A549 treated with CORT108297 at 1 μM for 4 hours (cell line): Measurements from ENCODE around the gene ATP2A1. TPM values are rescaled to one million over a fixed set of nuclear protein-coding genes. Genes with fewer than 3 reads are reported as not detected.

Experiments
- total RNA-seq: library from RNA; stranded (reverse); fragments of 200-300 nt; extraction: Qiagen RNA extraction; gene quantifications from 5 replicates; pipeline ENCODE4 v1.2.3, GENCODE V29; 2022

Gene ATP2A1
- 1.4 to 3.6 TPM (median 2.4 TPM) in 5 replicates for total RNA-seq

DNA sequence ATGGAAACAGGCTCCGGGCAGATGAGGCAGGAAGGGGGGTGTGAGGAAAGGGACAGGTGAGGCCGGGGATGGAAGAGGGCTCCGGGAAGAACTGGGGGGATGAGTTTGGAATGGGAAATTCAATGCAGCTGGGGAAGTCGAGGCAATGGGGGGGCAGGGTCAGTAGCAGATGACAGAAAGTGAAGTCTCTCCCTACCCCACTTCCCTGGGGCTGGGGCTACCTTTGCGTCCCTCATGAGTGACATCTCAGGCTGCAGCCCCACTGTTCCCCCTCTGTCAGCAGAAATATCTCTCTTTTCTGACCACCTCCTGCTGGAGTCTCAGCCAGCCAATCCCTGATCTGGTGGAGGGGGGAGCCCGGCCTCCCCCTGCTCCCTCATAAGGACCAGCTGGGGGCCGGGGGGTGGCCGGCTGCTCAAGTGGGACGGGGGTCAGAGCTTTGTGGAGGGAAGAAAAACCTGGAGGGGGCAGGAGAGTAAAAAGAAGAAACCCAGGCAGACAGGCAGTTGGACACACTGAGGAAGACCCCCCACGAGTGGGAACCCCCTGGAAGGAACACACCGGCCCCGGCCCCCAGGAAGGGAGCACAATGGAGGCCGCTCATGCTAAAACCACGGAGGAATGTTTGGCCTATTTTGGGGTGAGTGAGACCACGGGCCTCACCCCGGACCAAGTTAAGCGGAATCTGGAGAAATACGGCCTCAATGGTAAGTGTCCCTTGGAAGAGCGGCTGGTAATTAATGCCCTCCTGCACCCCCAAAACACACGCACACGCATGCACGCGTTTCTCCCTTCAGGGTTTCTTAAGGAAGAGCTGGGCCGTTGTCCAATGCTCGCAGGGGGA, at the start of gene ATP2A1:
ATP2A1 (plus strand) TSS at position 406 of the 844 bp plus-strand sequence; CDS start at position 590, 184 bp downstream.

GRCh38 chr16:28846080-28846932, 32.0 kb upstream of the ATP2A1 start, which contains the start of gene TUFM:
TSS of gene TUFM (minus strand) at chr16:28846348. CDS start at chr16:28846269, 79 bp downstream.

GRCh38 chr16:28924762-28925385, 46.6 kb downstream of the ATP2A1 start, which contains the start of gene RABEP2:
TSS of gene RABEP2 (minus strand) at chr16:28925238. CDS start at chr16:28925163, 75 bp downstream.

DNA sequence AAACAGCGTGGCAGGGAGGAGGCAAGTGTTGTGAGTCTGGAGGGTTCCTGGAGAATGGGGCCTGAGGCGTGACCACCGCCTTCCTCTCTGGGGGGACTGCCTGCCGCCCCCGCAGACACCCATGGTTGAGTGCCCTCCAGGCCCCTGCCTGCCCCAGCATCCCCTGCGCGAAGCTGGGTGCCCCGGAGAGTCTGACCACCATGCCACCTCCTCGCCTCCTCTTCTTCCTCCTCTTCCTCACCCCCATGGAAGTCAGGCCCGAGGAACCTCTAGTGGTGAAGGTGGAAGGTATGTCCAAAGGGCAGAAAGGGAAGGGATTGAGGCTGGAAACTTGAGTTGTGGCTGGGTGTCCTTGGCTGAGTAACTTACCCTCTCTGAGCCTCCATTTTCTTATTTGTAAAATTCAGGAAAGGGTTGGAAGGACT, 53.5 kb downstream of the ATP2A1 start, which contains the start of gene CD19:
CD19 (plus strand) TSS at position 171 of the 425 bp plus-strand sequence; CDS start at position 201, 30 bp downstream.

DNA sequence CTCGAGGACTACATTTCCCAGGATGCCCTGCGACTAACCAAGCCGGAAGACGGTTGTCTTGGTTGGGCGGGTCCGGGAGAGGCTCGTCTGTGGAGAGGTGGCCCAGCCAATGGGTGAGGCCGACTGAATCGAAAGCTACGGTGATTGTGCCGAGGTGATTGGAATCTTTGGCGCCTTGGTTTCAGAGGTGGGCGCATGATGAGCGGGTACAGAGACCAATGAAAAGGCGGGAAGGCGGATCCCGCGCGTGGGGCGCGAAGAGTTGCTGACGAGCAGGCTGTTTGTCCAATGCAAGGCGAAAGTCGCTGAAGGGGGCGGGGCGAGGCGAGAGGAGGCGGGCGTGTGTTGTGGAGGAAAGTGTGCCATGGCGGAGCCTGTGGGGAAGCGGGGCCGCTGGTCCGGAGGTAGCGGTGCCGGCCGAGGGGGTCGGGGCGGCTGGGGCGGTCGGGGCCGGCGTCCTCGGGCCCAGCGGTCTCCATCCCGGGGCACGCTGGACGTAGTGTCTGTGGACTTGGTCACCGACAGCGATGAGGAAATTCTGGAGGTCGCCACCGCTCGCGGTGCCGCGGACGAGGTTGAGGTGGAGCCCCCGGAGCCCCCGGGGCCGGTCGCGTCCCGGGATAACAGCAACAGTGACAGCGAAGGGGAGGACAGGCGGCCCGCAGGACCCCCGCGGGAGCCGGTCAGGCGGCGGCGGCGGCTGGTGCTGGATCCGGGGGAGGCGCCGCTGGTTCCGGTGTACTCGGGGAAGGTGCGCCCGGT, 72.5 kb downstream of the ATP2A1 start, which contains the start of gene NFATC2IP:
NFATC2IP (plus strand) TSS at position 290 of the 762 bp plus-strand sequence; CDS start at position 365, 75 bp downstream.

Other genes starting within 250 kb of the ATP2A1 start
- 0.31 to 0.52 TPM (median 0.47 TPM) in 5 replicates for gene NPIPB8, start 240.4 kb upstream of the ATP2A1 start, total RNA-seq
- gene EIF3C, start 167.0 kb upstream of the ATP2A1 start, total RNA-seq = 202 to 359 TPM (median 356 TPM) in 5 replicates
- 1.4 to 2.3 TPM (median 1.7 TPM) in 5 replicates for gene NPIPB9, start 126.7 kb upstream of the ATP2A1 start, total RNA-seq
- gene ATXN2L, start 55.5 kb upstream of the ATP2A1 start, total RNA-seq = 94.5 to 143 TPM (median 129 TPM) in 5 replicates
- gene TUFM, start 32.1 kb upstream of the ATP2A1 start, total RNA-seq = 216 to 313 TPM (median 305 TPM) in 5 replicates
- 25.7 to 34.8 TPM (median 32.6 TPM) in 5 replicates for gene SH2B1, start 14.6 kb upstream of the ATP2A1 start, total RNA-seq
- gene RABEP2, start 46.8 kb downstream of the ATP2A1 start, total RNA-seq = 9.7 to 11.2 TPM (median 11.0 TPM) in 5 replicates
- not detected in 5 replicates for gene CD19, start 53.5 kb downstream of the ATP2A1 start, total RNA-seq
- 21.0 to 32.6 TPM (median 27.8 TPM) in 5 replicates for gene NFATC2IP, start 72.4 kb downstream of the ATP2A1 start, total RNA-seq
- gene SPNS1, start 96.3 kb downstream of the ATP2A1 start, total RNA-seq = 51.4 to 83.2 TPM (median 79.1 TPM) in 5 replicates
- 3.7 to 6.0 TPM (median 4.7 TPM) in 5 replicates for gene LAT, start 106.6 kb downstream of the ATP2A1 start, total RNA-seq